Testis (tissue), 2 donors: ENCODE results near the gene TMED10.

ENCODE experiments used
- CTCF ChIP-seq, 3 experiments: fragments of 450-650 bp in 2 of 3; fragments of 200-600 bp in 1 of 3; sonication (generic) in 1 of 3; IDR thresholded peaks; one replicate each; pipeline ENCODE4 v1.5.1; 2016 to 2019; ENCODE audit warnings: antibody characterized with exemption in 3 of 3, mild to moderate bottlenecking in 2 of 3, moderate library complexity in 1 of 3
- POLR2A ChIP-seq: fragments of 450-650 bp; IDR thresholded peaks from one replicate; pipeline ENCODE4 v1.6.1; 2017; ENCODE audit warnings: antibody characterized with exemption, mild to moderate bottlenecking, moderate library complexity

- TF ChIP-seq CTCF (IDR thresholded peaks at IDR 0.05) (no peak), POLR2A (no peak)
Measured at GRCh38 chr14:75191100-75191499, 14.7 kb upstream of the TMED10 start.
